ENCODE results near the gene TATDN3.

Gene TATDN3

GRCh38 chr1:212791261-212791675 is 426 bp upstream of the TATDN3 start:
- no peak for TF ChIP-seq CTCF (IDR thresholded peaks at IDR 0.05; ENCODE audit: borderline replicate concordance, insufficient read depth, low read depth, low read length)
- H3K4me3 ChIP-seq (ENCODE audit: low read depth, low read length), result peak overlapping the region; percentile 81

DNA sequence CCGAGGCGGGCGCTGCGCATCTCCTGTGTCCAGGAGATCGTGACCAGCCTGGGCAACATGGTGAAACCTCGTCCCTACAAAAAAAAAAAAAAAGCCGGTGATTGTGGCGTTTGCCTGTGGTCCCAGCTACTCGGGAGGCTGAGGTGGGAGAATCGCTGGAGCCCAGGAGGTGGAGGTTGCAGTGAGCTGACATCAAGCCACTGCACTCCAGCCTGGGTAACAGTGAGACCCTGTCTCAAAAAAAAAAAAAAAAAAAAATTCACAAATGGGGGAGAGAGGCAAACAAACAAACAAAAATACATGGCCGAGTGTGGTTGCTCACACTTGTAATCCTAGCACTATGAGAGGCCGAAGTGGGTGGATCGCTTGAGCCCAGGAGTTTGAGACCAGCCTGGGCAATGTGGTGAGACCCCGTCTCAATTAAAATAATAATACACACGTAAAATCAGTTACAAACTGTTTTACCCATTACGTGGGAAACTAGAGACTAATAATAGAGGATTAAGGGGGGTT is 758 bp downstream of the TATDN3 start:
- no peak for TF ChIP-seq CTCF (IDR thresholded peaks at IDR 0.05; ENCODE audit: borderline replicate concordance, insufficient read depth, low read depth, low read length)
- H3K4me3 ChIP-seq (ENCODE audit: low read depth, low read length), result peak overlapping the region; percentile 81

- TF ChIP-seq CTCF (IDR thresholded peaks at IDR 0.05; ENCODE audit: borderline replicate concordance, insufficient read depth, low read depth, low read length), result no peak
- H3K4me3 ChIP-seq (ENCODE audit: low read depth, low read length), result no peak overlapping the region
These were observed 2.9 kb downstream of the TATDN3 start for GRCh38 chr1:212794561-212795014.

DNA sequence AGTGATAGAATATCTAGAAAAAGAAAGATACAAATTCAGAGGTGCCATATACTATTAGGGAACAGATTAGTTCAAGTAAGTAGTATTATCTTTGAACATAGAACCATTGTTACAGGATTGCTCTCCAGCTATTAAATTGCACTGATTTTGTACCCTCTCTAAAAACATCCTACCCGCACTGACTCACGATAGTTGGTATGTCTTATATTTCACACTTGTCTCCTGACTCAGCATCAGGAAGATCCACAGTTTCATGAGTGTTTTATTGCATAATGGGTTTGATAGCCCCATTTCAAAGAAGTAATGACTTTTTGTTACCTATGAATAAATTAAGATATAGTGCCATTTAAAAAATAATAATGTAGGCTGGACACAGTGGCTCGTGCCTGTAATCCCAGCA is 6.0 kb downstream of the TATDN3 start:
- no peak for TF ChIP-seq CTCF (IDR thresholded peaks at IDR 0.05; ENCODE audit: borderline replicate concordance, insufficient read depth, low read depth, low read length)
- H3K4me3 ChIP-seq (ENCODE audit: low read depth, low read length), result no peak overlapping the region

GRCh38 chr1:212805767-212806166 is 14.1 kb downstream of the TATDN3 start:
- no peak overlapping the region for H3K4me3 ChIP-seq (ENCODE audit: low read depth, low read length)
- no peak for TF ChIP-seq CTCF (IDR thresholded peaks at IDR 0.05; ENCODE audit: borderline replicate concordance, insufficient read depth, low read depth, low read length)

DNA sequence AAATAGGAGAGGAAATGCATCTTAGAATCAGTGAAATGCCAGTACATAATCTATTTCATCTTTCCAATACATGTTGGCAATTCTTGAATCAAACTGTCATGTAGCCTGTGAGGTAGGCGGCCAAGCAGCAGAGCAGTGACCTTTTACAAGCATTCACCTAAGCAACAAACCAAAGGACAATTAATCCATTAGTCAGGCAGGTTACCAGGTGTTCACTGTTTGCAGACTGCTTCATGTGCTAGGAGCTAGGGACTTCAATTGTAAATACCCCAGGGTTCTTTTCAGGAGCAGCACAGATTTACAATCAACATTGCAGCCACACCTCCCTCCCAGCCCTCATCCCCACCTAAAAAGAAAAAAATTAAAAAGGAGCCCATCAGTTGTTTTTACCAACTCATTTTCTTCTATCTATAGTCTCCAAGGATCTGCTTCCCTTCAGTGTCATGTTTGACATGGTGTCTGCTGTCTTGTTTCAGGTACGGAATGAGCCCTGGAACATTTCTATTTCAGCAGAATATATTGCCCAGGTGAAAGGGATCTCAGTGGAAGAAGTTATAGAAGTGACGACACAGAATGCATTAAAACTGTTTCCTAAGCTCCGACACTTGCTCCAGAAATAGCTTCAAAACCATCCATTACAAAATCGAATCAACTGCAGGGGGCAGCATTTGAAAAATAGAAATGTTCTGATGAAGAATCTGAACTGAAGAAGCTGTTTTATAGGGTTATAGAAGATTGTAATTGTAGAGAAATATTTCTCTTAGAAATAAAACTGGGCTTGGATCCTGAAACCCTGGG is 23.0 kb downstream of the TATDN3 start:
- no peak overlapping the region for H3K4me3 ChIP-seq (ENCODE audit: low read depth, low read length)
- 0 out of 2 replicates have a peak, but pooled peaks have one; percentile 7 for TF ChIP-seq CTCF (IDR thresholded peaks at IDR 0.05; ENCODE audit: borderline replicate concordance, insufficient read depth, low read depth, low read length)

Data from GM12875 (cell line).